ENCODE data around the gene ATP8B1. TPM values are rescaled to one million over a fixed set of nuclear protein-coding genes. Genes with fewer than 3 reads are reported as not detected.

The ATP8B1 gene
- polyA plus RNA-seq, 2 of the 4 experiments (the other 2 are of a cell fraction) = 7.1 to 23.4 TPM

GRCh38 chr18:57747809-57748680 is 55.1 kb downstream of the ATP8B1 start:
- CTCF ChIA-PET = interaction anchor here (1.0 to 1.1 kb wide), 3 partner anchors 104 to 295 kb away, joined by 4 to 6 read pairs (median 5); partner anchors contain the start of gene NEDD4L
- ATAC-seq (peak; percentile 59 to 62; a peak in 5 of 6 replicates), DNase-seq (ENCODE audit: low read depth in 1 of 2, low spot score in 1 of 2) (no peak), FAIRE-seq (no peak)
- POLR2A ChIA-PET = no interaction called here
- Histone ChIP-seq H3K4me1 (peaks cover 95% of the 10 kb centered on the region), H3K9me3 (no peaks in the 10 kb centered on the region), H3K27ac (peak overlapping the region; percentile 89 to 96), H3K4me3 (peak overlapping the region; percentile 31), H3K4me2 (peak overlapping the region; percentile 87)
- TF ChIP-seq HOXB13 (CRISPR knock-in tag; IDR thresholded peaks at IDR 0.05; ENCODE audit: low read depth) (no peak), PHF8 (IDR thresholded peaks at IDR 0.05; ENCODE audit: borderline replicate concordance, low read depth) (no peak), BHLHE40 (IDR thresholded peaks at IDR 0.05; ENCODE audit: low read depth, low read length) (no peak), CBX2 (IDR thresholded peaks at IDR 0.05; ENCODE audit: borderline replicate concordance, low read depth) (no peak), ZSCAN20 (CRISPR knock-in tag; IDR thresholded peaks at IDR 0.05) (no peak), HOXB5 (CRISPR knock-in tag; IDR thresholded peaks at IDR 0.05) (no peak), RNF2 (IDR thresholded peaks at IDR 0.05; ENCODE audit: borderline replicate concordance, low read depth) (no peak), GATA3 (IDR thresholded peaks at IDR 0.05; ENCODE audit: borderline replicate concordance) (no peak), JUNB (IDR thresholded peaks at IDR 0.05) (no peak), RAD21 (conservative IDR thresholded peaks at IDR 0.05 in 1 of 2, IDR thresholded peaks at IDR 0.05 in 1 of 2) (no peak), MYC (IDR thresholded peaks at IDR 0.05; ENCODE audit: borderline replicate concordance, low read length) (no peak), SMC3 (IDR thresholded peaks at IDR 0.05) (no peak), CHD4 (IDR thresholded peaks at IDR 0.05; ENCODE audit: borderline replicate concordance) (no peak)
- 2% methylated on average over 5 of the region's 5 CpGs for WGBS (ENCODE audit: missing lambda C conversion rate)

GRCh38 chr18:57744211-57744694 is 58.9 kb downstream of the ATP8B1 start:
- ATAC-seq = peak in 1 of 2 experiments; percentile 48; a peak in 3 of 6 replicates
- Histone ChIP-seq H3K4me1 (peaks cover 72% of the 10 kb centered on the region), H3K27ac (peak overlapping the region; percentile 64 to 89), H3K4me2 (peak overlapping the region; percentile 53), H3K9me3 (no peaks in the 10 kb centered on the region), H3K4me3 (no peak overlapping the region)
- 18% methylated on average over 3 of the region's 5 CpGs for WGBS (ENCODE audit: missing lambda C conversion rate)
- no peak for FAIRE-seq
- ChIA-PET CTCF (no interaction called here), POLR2A (no interaction called here)
- no peak for TF ChIP-seq EHMT2 (IDR thresholded peaks at IDR 0.05; ENCODE audit: low read depth)
- no peak for TF ChIP-seq MAX (IDR thresholded peaks at IDR 0.05)
- TF ChIP-seq RAD21 (conservative IDR thresholded peaks at IDR 0.05 in 1 of 2, IDR thresholded peaks at IDR 0.05 in 1 of 2) = no peak
- no peak for TF ChIP-seq HES2 (IDR thresholded peaks at IDR 0.05)
- no peak for TF ChIP-seq ESRRA (IDR thresholded peaks at IDR 0.05; ENCODE audit: borderline replicate concordance, low read length)
- TF ChIP-seq CHD4 (IDR thresholded peaks at IDR 0.05; ENCODE audit: borderline replicate concordance) = no peak
- TF ChIP-seq NPAS2 (CRISPR knock-in tag; IDR thresholded peaks at IDR 0.05; ENCODE audit: borderline replicate concordance) = no peak
- TF ChIP-seq ZNF302 (CRISPR knock-in tag; IDR thresholded peaks at IDR 0.05) = no peak
- no peak for TF ChIP-seq HDAC2 (IDR thresholded peaks at IDR 0.05)
- TF ChIP-seq JUNB (IDR thresholded peaks at IDR 0.05) = no peak
- TF ChIP-seq CBX8 (IDR thresholded peaks at IDR 0.05) = no peak
- TF ChIP-seq EP300 (IDR thresholded peaks at IDR 0.05) = no peak
- no peak for TF ChIP-seq TP53 (CRISPR knock-in tag; IDR thresholded peaks at IDR 0.05)
- no peak for TF ChIP-seq HOXB5 (CRISPR knock-in tag; IDR thresholded peaks at IDR 0.05)
- TF ChIP-seq BHLHE40 (IDR thresholded peaks at IDR 0.05; ENCODE audit: low read depth, low read length) = no peak
- no peak for TF ChIP-seq KDM1A (IDR thresholded peaks at IDR 0.05; ENCODE audit: low read depth)
- TF ChIP-seq POLR2A (IDR thresholded peaks at IDR 0.05; ENCODE audit: low read length) = no peak
- DNase-seq (ENCODE audit: low read depth in 1 of 2, low spot score in 1 of 2) = peak in 1 of 2 experiments; percentile 57

All from A549 (cell line).